Activated T-cell treated with anti-CD3 and anti-CD28 coated beads, Interleukin-2, amount 50 U/mL, for 48 hours (primary cell): ENCODE data around the gene ROR2.
"Not testable (repeated sequence)": the region's sequence is repeated elsewhere in the genome, so short reads cannot be mapped to it uniquely, and the experiment has no call there.

Source experiments
- DNase-seq, 2 experiments: peaks; one replicate each; pipeline ENCODE4 v3.0.0-alpha.2; 2020

ROR2 gene

GRCh38 chr9:91659529-91660495 is 290.2 kb downstream of the ROR2 start:
- DNase-seq, result no peak

- no peak for DNase-seq
Observed at GRCh38 chr9:91658513-91659105, 291.4 kb downstream of the ROR2 start.

- no peak for DNase-seq
Observed at GRCh38 chr9:91657501-91657900, 292.5 kb downstream of the ROR2 start.

GRCh38 chr9:91655658-91656057 is 294.4 kb downstream of the ROR2 start:
- DNase-seq, result no peak

- no peak for DNase-seq
Observed at GRCh38 chr9:91655215-91655614, 294.8 kb downstream of the ROR2 start.

GRCh38 chr9:91654527-91654926 is 295.5 kb downstream of the ROR2 start:
- DNase-seq, result no peak

GRCh38 chr9:91647371-91647770 is 302.7 kb downstream of the ROR2 start:
- DNase-seq, result no peak

GRCh38 chr9:91646702-91647101 is 303.3 kb downstream of the ROR2 start:
- DNase-seq, result no peak

GRCh38 chr9:91644433-91644832 is 305.6 kb downstream of the ROR2 start:
- no peak for DNase-seq

- no peak for DNase-seq
Observed at GRCh38 chr9:91643481-91644077, 306.4 kb downstream of the ROR2 start.

GRCh38 chr9:91642771-91643170 is 307.3 kb downstream of the ROR2 start:
- DNase-seq, result no peak

GRCh38 chr9:91640428-91640827 is 309.6 kb downstream of the ROR2 start:
- no peak for DNase-seq

- no peak for DNase-seq
Observed at GRCh38 chr9:91639054-91639453, 311.0 kb downstream of the ROR2 start.

GRCh38 chr9:91634832-91635231 is 315.2 kb downstream of the ROR2 start:
- not testable (repeated sequence) for DNase-seq

- DNase-seq, result no peak
Observed at GRCh38 chr9:91629718-91630117, 320.3 kb downstream of the ROR2 start.

GRCh38 chr9:91628892-91629291 is 321.1 kb downstream of the ROR2 start:
- no peak for DNase-seq

- no peak for DNase-seq
Observed at GRCh38 chr9:91625331-91625730, 324.7 kb downstream of the ROR2 start.

- DNase-seq, result no peak
Observed at GRCh38 chr9:91623004-91623403, 327.0 kb downstream of the ROR2 start.

GRCh38 chr9:91622121-91622520 is 327.9 kb downstream of the ROR2 start:
- DNase-seq, result not testable (repeated sequence)

GRCh38 chr9:91614044-91614443 is 336.0 kb downstream of the ROR2 start:
- DNase-seq, result not testable (repeated sequence)

GRCh38 chr9:91611582-91611981 is 338.4 kb downstream of the ROR2 start:
- DNase-seq, result no peak

- no peak for DNase-seq
Observed at GRCh38 chr9:91606255-91606995, 343.6 kb downstream of the ROR2 start.
